ENCODE data around the gene SLC25A5.

Gene SLC25A5

DNA sequence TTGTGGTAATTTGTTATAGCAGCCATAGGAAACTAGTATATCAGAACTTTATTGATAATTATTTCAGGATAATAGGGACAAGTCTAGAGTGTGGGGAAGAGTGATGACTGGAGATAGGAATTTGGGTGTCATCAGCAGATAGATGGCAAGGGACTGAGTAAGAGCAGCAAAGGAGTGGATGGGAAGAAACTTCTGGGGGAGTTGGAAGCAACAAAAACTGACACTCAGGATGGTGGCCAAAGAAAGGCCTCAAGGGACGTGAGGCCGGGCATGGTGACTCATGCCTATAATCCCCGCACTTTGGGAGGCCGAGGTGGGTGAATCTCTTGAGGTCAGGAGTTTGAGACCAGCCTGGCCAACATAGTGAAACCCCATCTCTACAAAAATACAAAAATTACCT, 9.1 kb upstream of the SLC25A5 start:
- TF ChIP-seq, protein P1, sequence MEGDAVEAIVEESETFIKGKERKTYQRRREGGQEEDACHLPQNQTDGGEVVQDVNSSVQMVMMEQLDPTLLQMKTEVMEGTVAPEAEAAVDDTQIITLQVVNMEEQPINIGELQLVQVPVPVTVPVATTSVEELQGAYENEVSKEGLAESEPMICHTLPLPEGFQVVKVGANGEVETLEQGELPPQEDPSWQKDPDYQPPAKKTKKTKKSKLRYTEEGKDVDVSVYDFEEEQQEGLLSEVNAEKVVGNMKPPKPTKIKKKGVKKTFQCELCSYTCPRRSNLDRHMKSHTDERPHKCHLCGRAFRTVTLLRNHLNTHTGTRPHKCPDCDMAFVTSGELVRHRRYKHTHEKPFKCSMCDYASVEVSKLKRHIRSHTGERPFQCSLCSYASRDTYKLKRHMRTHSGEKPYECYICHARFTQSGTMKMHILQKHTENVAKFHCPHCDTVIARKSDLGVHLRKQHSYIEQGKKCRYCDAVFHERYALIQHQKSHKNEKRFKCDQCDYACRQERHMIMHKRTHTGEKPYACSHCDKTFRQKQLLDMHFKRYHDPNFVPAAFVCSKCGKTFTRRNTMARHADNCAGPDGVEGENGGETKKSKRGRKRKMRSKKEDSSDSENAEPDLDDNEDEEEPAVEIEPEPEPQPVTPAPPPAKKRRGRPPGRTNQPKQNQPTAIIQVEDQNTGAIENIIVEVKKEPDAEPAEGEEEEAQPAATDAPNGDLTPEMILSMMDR (conservative IDR thresholded peaks at IDR 0.05; ENCODE audit: low read length) = no peak

DNA sequence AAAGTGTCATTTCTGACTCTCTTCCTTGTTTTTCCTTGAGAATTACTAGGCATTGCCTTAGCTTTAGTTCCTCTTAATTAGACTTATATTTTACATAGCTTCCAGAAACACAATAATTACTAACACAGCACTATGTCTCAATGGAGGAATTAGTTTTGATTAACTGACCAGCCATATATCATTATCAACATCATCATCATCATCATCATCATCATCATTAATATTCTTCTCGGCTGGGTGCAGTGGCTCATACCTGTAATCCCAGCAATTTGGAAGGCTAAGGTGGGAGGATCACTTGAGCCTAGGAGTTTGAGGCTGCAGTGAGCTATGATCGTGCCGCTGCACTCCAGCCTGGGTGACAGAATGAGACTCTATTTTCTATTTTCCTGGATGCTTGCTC, 2.7 kb upstream of the SLC25A5 start:
- DNase-seq (ENCODE audit: low read depth) = no peak
- no peak overlapping the region for H3K4me3 ChIP-seq (ENCODE audit: low read length)
- TF ChIP-seq, protein P1 (conservative IDR thresholded peaks at IDR 0.05; ENCODE audit: low read length) = no peak

More for the DNA sequence above, 9.1 kb upstream of the SLC25A5 start:
- H3K4me3 ChIP-seq (ENCODE audit: low read length) = no peak overlapping the region
- peak; percentile 53 for DNase-seq (ENCODE audit: low read depth)

- H3K4me3 ChIP-seq (ENCODE audit: low read length) = no peak overlapping the region
- no peak for DNase-seq (ENCODE audit: low read depth)
- TF ChIP-seq, protein P1 (conservative IDR thresholded peaks at IDR 0.05; ENCODE audit: low read length) = no peak
These were observed 1.3 kb upstream of the SLC25A5 start for GRCh38 chrX:119466970-119467369.

DNA sequence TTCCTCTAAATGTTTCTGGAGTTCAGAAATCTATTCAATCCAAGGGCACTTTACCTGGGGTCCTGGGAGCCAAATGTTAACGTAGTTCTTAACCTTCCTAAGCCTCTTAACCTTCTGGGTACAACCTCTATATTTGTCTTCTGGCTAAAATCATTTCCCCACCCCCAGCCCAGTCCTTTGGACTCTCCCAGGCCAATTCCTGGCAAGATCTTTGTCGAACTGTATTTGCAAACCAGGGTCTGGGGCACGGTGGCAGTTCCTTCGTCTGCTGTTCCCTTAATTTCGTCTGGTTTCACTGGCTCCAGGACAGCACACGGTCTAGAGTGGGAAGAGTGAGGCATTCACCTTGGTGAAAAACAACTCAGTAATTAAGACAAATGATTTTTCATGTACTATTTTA, 811 bp upstream of the SLC25A5 start:
- H3K4me3 ChIP-seq (ENCODE audit: low read length) = no peak overlapping the region
- DNase-seq (ENCODE audit: low read depth) = no peak
- TF ChIP-seq, protein P1 (conservative IDR thresholded peaks at IDR 0.05; ENCODE audit: low read length) = no peak

DNA sequence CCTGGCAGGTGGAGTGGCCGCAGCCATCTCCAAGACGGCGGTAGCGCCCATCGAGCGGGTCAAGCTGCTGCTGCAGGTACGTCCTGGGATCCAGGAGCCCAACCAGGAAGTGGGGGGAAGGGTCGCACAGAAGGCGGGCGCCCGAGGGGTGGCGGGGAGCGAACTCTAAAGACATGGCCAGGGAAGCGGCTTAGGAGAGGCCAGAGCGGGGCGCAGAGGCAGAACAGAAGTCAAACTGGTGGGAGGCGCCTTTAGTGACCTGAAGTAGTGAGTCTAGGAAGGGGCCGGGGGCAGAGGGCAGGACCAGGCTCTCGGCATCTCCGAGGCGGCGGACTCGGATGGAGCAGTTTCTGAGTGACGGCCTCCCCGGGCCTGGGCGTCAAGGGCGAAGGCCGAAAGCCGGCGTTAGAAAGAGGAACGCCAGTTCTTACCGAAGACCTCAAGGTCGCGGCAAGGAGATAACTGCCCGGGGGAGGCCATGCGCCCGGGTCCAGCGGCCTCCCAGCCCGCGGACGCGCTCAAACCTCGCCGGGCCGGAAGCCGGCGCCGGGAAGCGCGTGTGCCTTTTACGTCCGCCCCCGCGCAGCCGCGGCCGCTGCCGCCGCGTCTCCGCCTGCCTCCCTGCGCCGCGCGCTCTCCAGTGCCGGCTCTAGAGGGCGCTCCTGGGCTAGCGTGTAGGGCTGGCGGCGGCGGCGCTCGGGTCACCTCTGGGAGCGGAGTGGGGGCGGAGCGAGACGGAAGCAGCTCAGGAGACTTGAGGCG, 488 bp downstream of the SLC25A5 start:
- TF ChIP-seq, protein P1 (conservative IDR thresholded peaks at IDR 0.05; ENCODE audit: low read length) = peak; percentile 29; the same call in 1 of the 2 replicates
- peak overlapping the region; percentile 82 for H3K4me3 ChIP-seq (ENCODE audit: low read length)
- DNase-seq (ENCODE audit: low read depth) = peak; percentile 72

GRCh38 chrX:119469313-119469635, 1.0 kb downstream of the SLC25A5 start:
- DNase-seq (ENCODE audit: low read depth) = no peak
- TF ChIP-seq, protein P1 (conservative IDR thresholded peaks at IDR 0.05; ENCODE audit: low read length) = no peak
- peak overlapping the region; percentile 69 for H3K4me3 ChIP-seq (ENCODE audit: low read length)

DNA sequence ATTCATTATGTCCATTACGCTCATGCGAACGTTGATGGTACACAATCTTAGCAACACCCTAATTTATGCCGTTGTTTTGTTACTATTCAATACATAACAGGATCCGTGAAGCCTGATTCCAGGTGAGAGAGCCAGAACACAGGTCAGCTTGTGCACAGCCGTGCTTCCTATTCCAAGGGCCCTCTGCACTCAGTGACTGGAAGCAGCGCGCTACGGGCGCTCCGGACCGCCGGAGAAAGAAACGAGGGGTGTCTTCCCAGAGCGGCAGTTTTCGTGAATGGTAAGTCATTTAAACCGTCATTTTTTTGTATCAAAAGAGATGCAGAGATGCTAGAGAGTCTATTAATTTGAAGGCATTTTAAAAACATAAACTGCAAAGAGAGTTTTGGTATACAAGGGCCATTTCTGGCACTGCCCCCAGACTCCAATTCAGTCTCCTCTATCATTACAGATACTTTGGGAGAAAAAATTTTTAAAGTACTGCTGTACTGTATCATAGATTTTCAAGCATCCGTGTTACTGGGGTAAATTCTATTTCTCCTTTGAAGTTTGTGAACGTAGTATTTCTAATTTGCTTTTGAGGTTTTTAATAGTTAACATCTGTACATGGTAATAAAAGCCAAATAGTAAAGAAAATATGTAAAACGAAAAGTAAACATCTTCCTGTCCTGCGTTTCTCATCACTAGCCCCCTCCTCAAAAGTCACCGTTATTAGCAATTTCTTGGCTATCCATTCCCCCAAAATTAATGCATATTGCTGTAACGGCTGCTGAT, 6.6 kb downstream of the SLC25A5 start:
- TF ChIP-seq, protein P1 (conservative IDR thresholded peaks at IDR 0.05; ENCODE audit: low read length) = no peak
- DNase-seq (ENCODE audit: low read depth) = no peak
- no peak overlapping the region for H3K4me3 ChIP-seq (ENCODE audit: low read length)
